Uterus (tissue), 4 donors: ENCODE results near the gene CKB. TPM values are rescaled to one million over a fixed set of nuclear protein-coding genes. Genes with fewer than 3 reads are reported as not detected.

Experiments used
- DNase-seq, 2 donors: peaks; one replicate each; pipeline ENCODE4 v3.0.0-alpha.2; 2019 to 2020
- H3K27ac ChIP-seq, 2 donors: fragments of 200-600 bp; sonication (generic); 1 replicate in 1 of 2; 2 replicates in 1 of 2; pipeline ENCODE4 v1.5.1; 2016 to 2018
- H3K27me3 ChIP-seq, 2 donors: fragments of 200-600 bp; sonication (generic); one replicate each; pipeline ENCODE4 v1.5.1; 2018 to 2019; ENCODE audit warnings: control low read depth in 1 of 2
- H3K36me3 ChIP-seq, 2 donors: fragments of 200-600 bp; sonication (generic); one replicate each; pipeline ENCODE4 v1.5.1; 2019; ENCODE audit warnings: control low read depth in 1 of 2
- H3K4me1 ChIP-seq, 2 donors: fragments of 200-600 bp; sonication (generic); one replicate each; pipeline ENCODE4 v1.5.1; 2018 to 2019; ENCODE audit warnings: control low read depth in 1 of 2
- H3K4me3 ChIP-seq, 2 donors: fragments of 200-600 bp; sonication (generic); 1 replicate in 1 of 2; 2 replicates in 1 of 2; pipeline ENCODE4 v1.5.1; 2018 to 2019; ENCODE audit warnings: mild to moderate bottlenecking in 1 of 2
- H3K9me3 ChIP-seq, 2 donors: fragments of 200-600 bp; sonication (generic); one replicate each; pipeline ENCODE4 v1.5.1; 2019; ENCODE audit warnings: control low read depth in 1 of 2
- CTCF ChIP-seq, 4 experiments: fragments of 200-600 bp in 2 of 4; fragments of 450-650 bp in 2 of 4; sonication (generic) in 2 of 4; IDR thresholded peaks; one replicate each; pipeline ENCODE4 v1.5.1; 2016 to 2019; ENCODE audit warnings: antibody characterized with exemption in 4 of 4, mild to moderate bottlenecking in 2 of 4, moderate library complexity in 1 of 4
- POLR2A ChIP-seq, 2 donors: fragments of 450-650 bp; IDR thresholded peaks; one replicate each; pipeline ENCODE4 v1.6.1; 2016; ENCODE audit warnings: antibody characterized with exemption in 2 of 2, mild to moderate bottlenecking in 1 of 2, moderate library complexity in 1 of 2
- intact Hi-C: fragments of 100-400 bp; cut with DNase I; formaldehyde crosslinking; loops from one replicate; pipeline ENCODE4 v1.15.1; 2023; ENCODE audit warnings: low total_unique reads
- total RNA-seq, 4 donors: library from RNA; depleted of rRNA in 3 of 4; stranded (reverse); fragments of >200 nt in 3 of 4; gene quantifications; one replicate each; pipeline versions ENCODE4 v1.1.0 to v1.2.4, GENCODE V29; 2014 to 2023
- donor health status: DM: yes; HTN: yes; CAD: no.

Gene CKB
- total RNA-seq, 4 donors from 2014 or later: 96.2 to 291 (median 218) TPM

GRCh38 chr14:103520269-103520656 is 2.4 kb downstream of the CKB start:
- DNase-seq: no peak
- TF ChIP-seq POLR2A (IDR thresholded peaks at IDR 0.05): no peak
- no peak for TF ChIP-seq CTCF (IDR thresholded peaks at IDR 0.05)
- intact Hi-C loops: loop anchor here (2.0 kb wide), 1 partner anchor 25 kb away; no protein-coding TSS in a partner anchor
- Histone ChIP-seq H3K27me3 (no peaks in the 10 kb centered on the region), H3K4me1 (peaks cover 0 to 27% of the 10 kb centered on the region in 2 donors), H3K4me3 (no peak overlapping the region), H3K9me3 (no peaks in the 10 kb centered on the region), H3K36me3 (no peaks in the 10 kb centered on the region), H3K27ac (peak overlapping the region; percentile 82 to 84)

GRCh38 chr14:103519837-103520212 is 2.8 kb downstream of the CKB start:
- Histone ChIP-seq H3K27ac (peak overlapping the region; percentile 82 to 84), H3K4me3 (no peak overlapping the region), H3K4me1 (peaks cover 0 to 27% of the 10 kb centered on the region in 2 donors), H3K27me3 (no peaks in the 10 kb centered on the region), H3K36me3 (no peaks in the 10 kb centered on the region), H3K9me3 (no peaks in the 10 kb centered on the region)
- intact Hi-C loops: loop anchor here (2.0 kb wide), 1 partner anchor 25 kb away; no protein-coding TSS in a partner anchor
- DNase-seq: peak; percentile 41 to 45
- no peak for TF ChIP-seq CTCF (IDR thresholded peaks at IDR 0.05)
- TF ChIP-seq POLR2A (IDR thresholded peaks at IDR 0.05): no peak

- Histone ChIP-seq H3K27ac (peak overlapping the region; percentile 82 to 84), H3K4me3 (no peak overlapping the region)
- peak; percentile 31 to 40 for DNase-seq
Measured at GRCh38 chr14:103519043-103519836, 3.4 kb downstream of the CKB start.

GRCh38 chr14:103518422-103519042 is 4.1 kb downstream of the CKB start:
- H3K27ac ChIP-seq: peak overlapping the region; percentile 82 to 84
- TF ChIP-seq POLR2A (IDR thresholded peaks at IDR 0.05) (peak in 1 of 2 donors; percentile 16), CTCF (IDR thresholded peaks at IDR 0.05) (peak; percentile 88 to 94 (median 91))
- no peak overlapping the region for H3K4me3 ChIP-seq
- H3K9me3 ChIP-seq: no peaks in the 10 kb centered on the region
- intact Hi-C loops: no loop called here
- H3K36me3 ChIP-seq: no peaks in the 10 kb centered on the region
- DNase-seq: peak; percentile 75 to 76
- H3K27me3 ChIP-seq: no peaks in the 10 kb centered on the region
- peaks cover 3 to 27% of the 10 kb centered on the region in 2 donors for H3K4me1 ChIP-seq

More at GRCh38 chr14:103519043-103519836, 3.4 kb downstream of the CKB start:
- Histone ChIP-seq H3K9me3 (no peaks in the 10 kb centered on the region), H3K4me1 (peaks cover 0 to 27% of the 10 kb centered on the region in 2 donors), H3K27me3 (no peaks in the 10 kb centered on the region), H3K36me3 (no peaks in the 10 kb centered on the region)
- intact Hi-C loops: no loop called here
- TF ChIP-seq POLR2A (IDR thresholded peaks at IDR 0.05) (no peak), CTCF (IDR thresholded peaks at IDR 0.05) (no peak)
